Upper lobe of left lung (tissue), 4 donors: Measurements from ENCODE around the gene PICALM.

Source experiments
- CTCF ChIP-seq, 6 experiments: fragments of 450-650 bp in 4 of 6; fragments of 200-600 bp in 2 of 6; sonication (generic) in 2 of 6; IDR thresholded peaks; one replicate each; pipeline ENCODE4 v1.5.1; 2016 to 2019; ENCODE audit warnings: antibody characterized with exemption in 6 of 6
- POLR2A ChIP-seq, 4 donors: fragments of 450-650 bp; IDR thresholded peaks; one replicate each; pipeline ENCODE4 v1.5.1; 2016 to 2017; ENCODE audit warnings: antibody characterized with exemption in 4 of 4, mild to moderate bottlenecking in 2 of 4

GRCh38 chr11:85914425-85914824 lies 154.5 kb downstream of the PICALM start:
- no peak for TF ChIP-seq CTCF (IDR thresholded peaks at IDR 0.05)
- no peak for TF ChIP-seq POLR2A (IDR thresholded peaks at IDR 0.05)
